NCI-H510A (cell line): Measurements from ENCODE around the gene HOXA9.

Experiments
- DNase-seq: peaks from one replicate; lab custom pipeline; 2025; lab: John Stamatoyannopoulos, UW

HOXA9 gene

GRCh38 chr7:27176962-27177794 lies 11.8 kb upstream of the HOXA9 start:
- DNase-seq: no peak

GRCh38 chr7:27176524-27176845 lies 11.1 kb upstream of the HOXA9 start:
- DNase-seq: no peak

- DNase-seq: no peak
Observed at GRCh38 chr7:27175626-27176523, 10.5 kb upstream of the HOXA9 start.

GRCh38 chr7:27174874-27175625 lies 9.7 kb upstream of the HOXA9 start:
- peak; percentile 75 for DNase-seq

GRCh38 chr7:27173956-27174873 lies 8.9 kb upstream of the HOXA9 start, which contains the start of gene HOXA10:
Gene HOXA10 (minus strand): TSS chr7:27174320. CDS start chr7:27174306, 14 bp downstream.
- DNase-seq: no peak

GRCh38 chr7:27173511-27173955 lies 8.2 kb upstream of the HOXA9 start:
- DNase-seq: peak; percentile 44

- peak; percentile 41 for DNase-seq
Observed at GRCh38 chr7:27172823-27173510, 7.6 kb upstream of the HOXA9 start.

- DNase-seq: no peak
Observed at GRCh38 chr7:27172315-27172774, 7.0 kb upstream of the HOXA9 start.

GRCh38 chr7:27171637-27172314 lies 6.4 kb upstream of the HOXA9 start:
- DNase-seq: peak; percentile 56

- DNase-seq: no peak
Observed at GRCh38 chr7:27171325-27171636, 5.9 kb upstream of the HOXA9 start.

- DNase-seq: no peak
Observed at GRCh38 chr7:27170426-27171324, 5.3 kb upstream of the HOXA9 start.

- DNase-seq: peak; percentile 60
Observed at GRCh38 chr7:27169658-27170425, 4.5 kb upstream of the HOXA9 start.

- DNase-seq: peak; percentile 44
Observed at GRCh38 chr7:27168265-27168947, 3.1 kb upstream of the HOXA9 start.

- no peak for DNase-seq
Observed at GRCh38 chr7:27167916-27168264, 2.6 kb upstream of the HOXA9 start.

- peak; percentile 47 for DNase-seq
Observed at GRCh38 chr7:27166531-27167505, 1.5 kb upstream of the HOXA9 start.

GRCh38 chr7:27165996-27166530 lies 726 bp upstream of the HOXA9 start:
- DNase-seq: no peak
